MM.1S (cell line): ENCODE data around the gene TTC33.
"Not testable (repeated sequence)": the region's sequence is repeated elsewhere in the genome, so short reads cannot be mapped to it uniquely, and the experiment has no call there.

Experiments
- DNase-seq: peaks from one replicate; pipeline ENCODE4 v3.0.0-alpha.2; 2015
- H2AFZ ChIP-seq: fragments of 300-600 bp; sonication (generic); 2 replicates; pipeline ENCODE4 v1.6.0; 2016; ENCODE audit warnings: antibody characterized with exemption, low read length
- H3F3A ChIP-seq: fragments of 300-600 bp; sonication (generic); 2 replicates; pipeline ENCODE4 v1.6.1; 2016; ENCODE audit warnings: mild to moderate bottlenecking, antibody characterized with exemption, low read length, moderate library complexity, mixed read lengths; ENCODE audit not compliant: insufficient read depth
- H3K27ac ChIP-seq: fragments of 300-600 bp; sonication (generic); 2 replicates; pipeline ENCODE4 v1.5.1; 2016; ENCODE audit warnings: mild to moderate bottlenecking, low read length
- H3K27me3 ChIP-seq: fragments of 300-600 bp; sonication (generic); replicated peaks from 2 replicates; pipeline ENCODE4 v1.6.0; 2016; ENCODE audit warnings: low read length; ENCODE audit not compliant: insufficient read depth
- H3K36me3 ChIP-seq: fragments of 300-600 bp; sonication (generic); replicated peaks from 2 replicates; pipeline ENCODE4 v1.6.1; 2016; ENCODE audit warnings: mild to moderate bottlenecking, low read length, mixed read lengths; ENCODE audit not compliant: insufficient read depth
- H3K4me1 ChIP-seq: fragments of 300-600 bp; sonication (generic); 2 replicates; pipeline ENCODE4 v1.6.1; 2016; ENCODE audit warnings: low read length, mixed read lengths
- H3K4me2 ChIP-seq: fragments of 300-600 bp; sonication (generic); 2 replicates; pipeline ENCODE4 v1.6.0; 2016; ENCODE audit warnings: low read depth, low read length
- H3K4me3 ChIP-seq: fragments of 300-600 bp; sonication (generic); 2 replicates; pipeline ENCODE4 v1.5.1; 2016; ENCODE audit warnings: low read length, mixed read lengths
- H3K79me2 ChIP-seq: fragments of 300-600 bp; sonication (generic); 2 replicates; pipeline ENCODE4 v1.6.1; 2016; ENCODE audit warnings: mixed run types, low read length, mixed read lengths
- H3K9ac ChIP-seq: fragments of 300-600 bp; sonication (generic); 2 replicates; pipeline ENCODE4 v1.6.1; 2016; ENCODE audit warnings: low read length, mixed read lengths
- H3K9me2 ChIP-seq: fragments of 300-600 bp; sonication (generic); replicated peaks from 2 replicates; pipeline ENCODE4 v1.6.1; 2016; ENCODE audit warnings: mild to moderate bottlenecking, low read length, mixed read lengths; ENCODE audit not compliant: insufficient read depth
- H3K9me3 ChIP-seq: fragments of 300-600 bp; sonication (generic); replicated peaks from 2 replicates; pipeline ENCODE4 v1.6.1; 2016; ENCODE audit warnings: mild to moderate bottlenecking, low read length, mixed read lengths; ENCODE audit not compliant: insufficient read depth
- H4K20me1 ChIP-seq: fragments of 300-600 bp; sonication (generic); 2 replicates; pipeline ENCODE4 v1.6.1; 2016; ENCODE audit warnings: mild to moderate bottlenecking, low read length, moderate library complexity, mixed read lengths; ENCODE audit not compliant: insufficient read depth
- CTCF ChIP-seq: fragments of 300-600 bp; sonication (generic); IDR thresholded peaks from 2 replicates; pipeline ENCODE4 v1.5.1; 2016; ENCODE audit warnings: antibody characterized with exemption, low read length, mixed read lengths
- EZH2 ChIP-seq: fragments of 300-600 bp; sonication (generic); optimal IDR thresholded peaks from 2 replicates; pipeline ENCODE3; 2017; ENCODE audit warnings: low read depth, mild to moderate bottlenecking, antibody characterized with exemption, low read length, mixed read lengths
- EZH2phosphoT487 ChIP-seq: fragments of 300-600 bp; sonication (generic); IDR thresholded peaks from 2 replicates; pipeline ENCODE4 v1.6.1; 2018; ENCODE audit warnings: antibody characterized with exemption, low read length

The TTC33 gene

GRCh38 chr5:40790947-40791593 is 35.3 kb upstream of the TTC33 start:
- Histone ChIP-seq H3K27ac (no peak overlapping the region), H3K4me3 (no peak overlapping the region), H3K9me2 (no peaks in the 10 kb centered on the region), H3K9me3 (no peaks in the 10 kb centered on the region), H3K9ac (no peak overlapping the region), H3K79me2 (peaks cover 96% of the 10 kb centered on the region), H3K4me1 (no peaks in the 10 kb centered on the region), H4K20me1 (no peaks in the 10 kb centered on the region), H3K4me2 (no peak overlapping the region), H3F3A (no peaks in the 10 kb centered on the region; the same call in 1 of the 2 replicates), H3K27me3 (no peaks in the 10 kb centered on the region), H3K36me3 (no peaks in the 10 kb centered on the region), H2AFZ (no peak overlapping the region)
- no peak for TF ChIP-seq CTCF
- no peak for TF ChIP-seq EZH2
- no peak for TF ChIP-seq EZH2phosphoT487
- DNase-seq, result no peak

DNA sequence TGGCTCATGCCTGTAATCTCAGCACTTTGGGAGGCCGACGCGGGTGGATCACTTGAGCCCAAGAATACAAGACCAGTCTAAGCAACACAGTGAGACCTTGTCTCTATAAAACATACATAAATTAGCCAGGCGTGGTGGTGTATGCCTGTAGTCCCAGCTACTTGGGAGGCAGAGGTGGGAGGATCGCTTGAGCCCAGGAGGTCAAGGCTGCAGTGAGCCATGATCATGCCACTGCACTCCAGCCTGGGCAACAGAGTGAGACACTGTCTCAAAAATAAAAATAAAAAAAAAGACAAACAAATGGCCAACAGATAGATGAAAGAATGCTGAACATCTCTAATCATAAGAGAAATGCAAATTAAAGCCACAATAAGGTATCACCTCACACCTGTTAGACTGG is 33.2 kb upstream of the TTC33 start:
- H3K4me2 ChIP-seq, H3F3A ChIP-seq, H3K9me2 ChIP-seq, H3K4me1 ChIP-seq, H3K27me3 ChIP-seq, H2AFZ ChIP-seq, H3K9ac ChIP-seq, H4K20me1 ChIP-seq, H3K27ac ChIP-seq, H3K36me3 ChIP-seq, H3K9me3 ChIP-seq, H3K4me3 ChIP-seq, DNase-seq: not testable (repeated sequence)
- H3K79me2 ChIP-seq, result peaks cover 96% of the 10 kb centered on the region

GRCh38 chr5:40787986-40788385 is 32.2 kb upstream of the TTC33 start:
- peaks cover 95% of the 10 kb centered on the region for H3K79me2 ChIP-seq
- DNase-seq, result no peak
- no peak overlapping the region for H3K27ac ChIP-seq
- TF ChIP-seq CTCF (no peak), EZH2 (no peak), EZH2phosphoT487 (no peak)
- H3K9me2 ChIP-seq, result no peaks in the 10 kb centered on the region
- H3K9ac ChIP-seq, result no peak overlapping the region
- no peaks in the 10 kb centered on the region for H3K36me3 ChIP-seq
- H3K9me3 ChIP-seq, result no peaks in the 10 kb centered on the region
- no peak overlapping the region for H2AFZ ChIP-seq
- H4K20me1 ChIP-seq, result no peaks in the 10 kb centered on the region
- no peaks in the 10 kb centered on the region for H3K27me3 ChIP-seq
- no peak overlapping the region for H3K4me2 ChIP-seq
- H3F3A ChIP-seq, result no peaks in the 10 kb centered on the region; the same call in 1 of the 2 replicates
- H3K4me1 ChIP-seq, result no peaks in the 10 kb centered on the region
- no peak overlapping the region for H3K4me3 ChIP-seq

- not testable (repeated sequence) for H3K36me3 ChIP-seq, H3K4me1 ChIP-seq, H3K9me3 ChIP-seq, H3K9ac ChIP-seq, DNase-seq, H4K20me1 ChIP-seq, H3F3A ChIP-seq, H3K4me2 ChIP-seq, H3K27me3 ChIP-seq, H3K4me3 ChIP-seq, H3K9me2 ChIP-seq, H3K27ac ChIP-seq, H2AFZ ChIP-seq
- peaks cover 95% of the 10 kb centered on the region for H3K79me2 ChIP-seq
Observed at GRCh38 chr5:40786664-40787063, 30.9 kb upstream of the TTC33 start.
